H1 (cell line): ENCODE measurements around the gene MLPH. TPM values are rescaled to one million over a fixed set of nuclear protein-coding genes. Genes with fewer than 3 reads are reported as not detected.

Experiments
- CTCF ChIA-PET: fragments of 300-600 bp; sonication (Branson Sonifier 250); formaldehyde crosslinking; loops from one replicate; lab custom pipeline; 2021; ENCODE audit not compliant: partially characterized antibody; lab: Charles Lee
- POLR2A ChIA-PET: fragments of 300-600 bp; sonication (Branson Sonifier 250); formaldehyde crosslinking; loops from one replicate; lab custom pipeline; 2021; ENCODE audit warnings: inconsistent platforms; ENCODE audit not compliant: partially characterized antibody; lab: Charles Lee
- DNase-seq, 2 experiments: peaks; one replicate each; pipeline versions ENCODE4 v3.0.0 to v3.0.0-alpha.2; 2010 to 2022; ENCODE audit warnings: low spot score in 2 of 2, low read depth in 1 of 2, mixed read lengths in 1 of 2
- FAIRE-seq: peaks from 2 replicates; lab custom pipeline; 2011; peaks lifted over from hg19 to GRCh38; lab: Jason Lieb, UNC
- H2AFZ ChIP-seq: 2 replicates; pipeline ENCODE4 v1.8.1; 2012; ENCODE audit warnings: low read length, inconsistent platforms
- H2AK5ac ChIP-seq: 2 replicates; pipeline ENCODE4 v1.6.1; 2013; ENCODE audit warnings: low read depth, low read length
- H2BK120ac ChIP-seq: replicated peaks from 2 replicates; pipeline ENCODE3; 2013; ENCODE audit warnings: low read depth, low read length, inconsistent platforms
- H2BK12ac ChIP-seq: 2 replicates; pipeline ENCODE4 v1.6.1; 2013; ENCODE audit warnings: low read depth, low read length
- H2BK15ac ChIP-seq: 2 replicates; pipeline ENCODE4 v1.6.1; 2013; ENCODE audit warnings: low read length
- H2BK20ac ChIP-seq: 2 replicates; pipeline ENCODE4 v1.6.1; 2013; ENCODE audit warnings: low read length
- H2BK5ac ChIP-seq: 2 replicates; pipeline ENCODE4 v1.6.1; 2013; ENCODE audit warnings: low read depth, low read length
- H3K14ac ChIP-seq: 2 replicates; pipeline ENCODE4 v1.6.1; 2013; ENCODE audit warnings: inconsistent platforms; ENCODE audit not compliant: insufficient read length
- H3K18ac ChIP-seq: 2 replicates; pipeline ENCODE4 v1.6.1; 2013; ENCODE audit warnings: low read length; ENCODE audit errors: extremely low read depth
- H3K23ac ChIP-seq: 2 replicates; pipeline ENCODE4 v1.6.1; 2013; ENCODE audit warnings: inconsistent platforms; ENCODE audit not compliant: insufficient read length
- H3K23me2 ChIP-seq: 2 replicates; pipeline ENCODE4 v1.6.1; 2013; ENCODE audit warnings: low read depth, low read length
- H3K27ac ChIP-seq: 2 replicates; pipeline ENCODE4 v1.6.1; 2011; ENCODE audit warnings: low read depth, low read length, inconsistent platforms
- H3K27me3 ChIP-seq, 4 experiments: replicated peaks in 1 of 4; 1 replicate in 1 of 4; 2 replicates in 3 of 4; pipeline versions ENCODE4 v1.6.1 to v1.8.1; 2011 to 2013; ENCODE audit warnings: low read length in 3 of 4, mild to moderate bottlenecking in 3 of 4, inconsistent platforms in 2 of 4, mixed read lengths in 2 of 4, moderate library complexity in 1 of 4; ENCODE audit not compliant: control insufficient read depth in 3 of 4, insufficient read depth in 3 of 4; ENCODE audit errors: extremely low read depth in 1 of 4
- H3K36me3 ChIP-seq, 4 experiments: 2 replicates each; pipeline versions ENCODE4 v1.6.1 to v1.8.1; 2011 to 2013; ENCODE audit warnings: mild to moderate bottlenecking in 4 of 4, low read length in 3 of 4, moderate library complexity in 2 of 4, control low read depth in 1 of 4, inconsistent platforms in 1 of 4; ENCODE audit not compliant: insufficient read depth in 4 of 4, control insufficient read depth in 2 of 4
- H3K4ac ChIP-seq: replicated peaks from 2 replicates; pipeline ENCODE3; 2013; ENCODE audit warnings: low read length, low read depth, mixed read lengths, inconsistent platforms; ENCODE audit not compliant: insufficient read length
- H3K4me1 ChIP-seq, 4 experiments: replicated peaks in 1 of 4; 1 replicate in 1 of 4; 2 replicates in 3 of 4; pipeline versions ENCODE4 v1.6.1 to v1.8.1; 2011 to 2013; ENCODE audit warnings: low read length in 3 of 4, inconsistent platforms in 2 of 4, mixed read lengths in 1 of 4; ENCODE audit not compliant: insufficient read depth in 4 of 4, control insufficient read depth in 3 of 4
- H3K4me2 ChIP-seq, 2 experiments: 2 replicates each; pipeline versions ENCODE4 v1.6.1 to v1.8.1; 2011 to 2013; ENCODE audit warnings: low read depth in 2 of 2, low read length in 2 of 2, control low read depth in 1 of 2, inconsistent platforms in 1 of 2, mild to moderate bottlenecking in 1 of 2; ENCODE audit not compliant: insufficient read depth in 1 of 2
- H3K4me3 ChIP-seq, 4 experiments: fragments of 200-600, 300-600 bp in 1 of 4; sonication (generic), shearing (Covaris generic), sonication (Bioruptor Twin) in 1 of 4; 2 replicates each; pipeline versions ENCODE4 v1.5.1 to v1.8.1; 2011 to 2016; ENCODE audit warnings: low read length in 4 of 4, low read depth in 3 of 4, control low read depth in 2 of 4, inconsistent platforms in 2 of 4, mild to moderate bottlenecking in 2 of 4, mixed read lengths in 1 of 4, moderate library complexity in 1 of 4; ENCODE audit not compliant: insufficient read depth in 2 of 4; ENCODE audit errors: extremely low read depth in 1 of 4
- H3K56ac ChIP-seq: replicated peaks from 2 replicates; pipeline ENCODE3; 2013; ENCODE audit warnings: low read depth, mild to moderate bottlenecking, mixed read lengths, low read length, inconsistent platforms; ENCODE audit not compliant: insufficient read length
- H3K79me1 ChIP-seq: 2 replicates; pipeline ENCODE4 v1.6.1; 2013; ENCODE audit warnings: low read depth, low read length, control low read depth
- H3K79me2 ChIP-seq, 2 experiments: 2 replicates each; pipeline versions ENCODE4 v1.6.1 to v1.8.1; 2012 to 2013; ENCODE audit warnings: low read length in 2 of 2, mild to moderate bottlenecking in 2 of 2, inconsistent platforms in 1 of 2; ENCODE audit not compliant: insufficient read depth in 2 of 2, control insufficient read depth in 1 of 2
- H3K9ac ChIP-seq, 4 experiments: replicated peaks in 1 of 4; 1 replicate in 1 of 4; 2 replicates in 3 of 4; pipeline versions ENCODE4 v1.6.1 to v1.8.1; 2011 to 2013; ENCODE audit warnings: low read depth in 3 of 4, low read length in 3 of 4, control low read depth in 2 of 4, mild to moderate bottlenecking in 2 of 4, moderate library complexity in 2 of 4, inconsistent platforms in 1 of 4; ENCODE audit errors: extremely low read depth in 1 of 4
- H3K9me3 ChIP-seq, 2 experiments: 2 replicates each; pipeline versions ENCODE4 v1.6.1 to v1.8.1; 2012 to 2013; ENCODE audit warnings: mild to moderate bottlenecking in 2 of 2, moderate library complexity in 2 of 2, control low read depth in 1 of 2, inconsistent platforms in 1 of 2, low read depth in 1 of 2, low read length in 1 of 2, mixed read lengths in 1 of 2; ENCODE audit not compliant: insufficient read depth in 2 of 2
- H4K20me1 ChIP-seq, 2 experiments: replicated peaks in 1 of 2; 2 replicates each; pipeline versions ENCODE3 to v1.8.1; 2011 to 2013; ENCODE audit warnings: inconsistent platforms in 2 of 2, low read length in 2 of 2, mild to moderate bottlenecking in 1 of 2; ENCODE audit not compliant: insufficient read depth in 2 of 2, control insufficient read depth in 1 of 2
- H4K5ac ChIP-seq: 2 replicates; pipeline ENCODE4 v1.6.1; 2013; ENCODE audit warnings: low read length, low read depth, mixed read lengths, inconsistent platforms; ENCODE audit not compliant: insufficient read length
- H4K8ac ChIP-seq: 2 replicates; pipeline ENCODE4 v1.8.0; 2013; ENCODE audit warnings: mild to moderate bottlenecking, moderate library complexity, low read length, inconsistent platforms; ENCODE audit not compliant: insufficient read depth; ENCODE audit errors: extremely low read depth
- H4K91ac ChIP-seq: replicated peaks from 2 replicates; pipeline ENCODE3; 2013; ENCODE audit warnings: low read length, mixed read lengths, inconsistent platforms; ENCODE audit not compliant: insufficient read length
- BCL11A ChIP-seq, 2 experiments: IDR thresholded peaks; one replicate each; pipeline ENCODE4 v1.6.1; 2011; ENCODE audit warnings: low read depth in 2 of 2, low read length in 2 of 2, mild to moderate bottlenecking in 2 of 2
- HDAC6 ChIP-seq: IDR thresholded peaks from one replicate; pipeline ENCODE4 v1.7.1; 2012; ENCODE audit warnings: low read depth, mild to moderate bottlenecking, inconsistent platforms, low read length, moderate library complexity
- JUND ChIP-seq: IDR thresholded peaks from 2 replicates; pipeline ENCODE4 v1.6.1; 2011; ENCODE audit warnings: mild to moderate bottlenecking, improper control_type of control experiment, low read length
- PHF8 ChIP-seq: fragments of 200-600 bp; sonication (generic); conservative IDR thresholded peaks from 2 replicates; pipeline ENCODE4 v1.7.1; 2012; ENCODE audit warnings: low read depth, mild to moderate bottlenecking, inconsistent platforms, low read length, moderate library complexity
- RAD21 ChIP-seq, 2 experiments: IDR thresholded peaks in 1 of 2; conservative IDR thresholded peaks in 1 of 2; 2 replicates each; pipeline ENCODE4 v1.6.1; 2011; ENCODE audit warnings: low read depth in 2 of 2, low read length in 2 of 2, improper control_type of control experiment in 1 of 2, inconsistent platforms in 1 of 2, mild to moderate bottlenecking in 1 of 2, moderate library complexity in 1 of 2
- RBBP5 ChIP-seq: IDR thresholded peaks from 2 replicates; pipeline ENCODE4 v1.7.1; 2012; ENCODE audit warnings: low read depth, mild to moderate bottlenecking, inconsistent platforms, low read length, moderate library complexity, borderline replicate concordance
- RFX5 ChIP-seq: IDR thresholded peaks from 2 replicates; pipeline ENCODE4 v1.6.1; 2011; ENCODE audit warnings: low read depth, low read length, improper control_type of control experiment, borderline replicate concordance
- SIRT6 ChIP-seq: IDR thresholded peaks from one replicate; pipeline ENCODE4 v1.7.1; 2012; ENCODE audit warnings: low read length, inconsistent platforms
- SP4 ChIP-seq: IDR thresholded peaks from 2 replicates; pipeline ENCODE4 v1.6.1; 2012; ENCODE audit warnings: low read length, inconsistent platforms
- SRF ChIP-seq: IDR thresholded peaks from 2 replicates; pipeline ENCODE4 v1.6.1; 2011; ENCODE audit warnings: mild to moderate bottlenecking, low read depth, low read length, moderate library complexity
- TCF12 ChIP-seq: IDR thresholded peaks from 2 replicates; pipeline ENCODE4 v1.6.1; 2011; ENCODE audit warnings: low read depth, mild to moderate bottlenecking, low read length
- WGBS, 2 experiments: shearing (Covaris generic) in 1 of 2; methylation state at CpG; one replicate each; pipeline versions ENCODE4 v1.1.6 to v1.1.7; 2013 to 2015; ENCODE audit warnings: low lambda C conversion rate in 2 of 2, mixed read lengths in 2 of 2, inconsistent platforms in 1 of 2, low coverage in 1 of 2, missing lambda C conversion rate in 1 of 2; ENCODE audit not compliant: insufficient replicate concordance in 2 of 2, insufficient coverage in 1 of 2, insufficient read length in 1 of 2; ENCODE audit errors: extremely low coverage in 1 of 2, missing lambda C conversion rate in 1 of 2; 5-methylcytosine and 5-hydroxymethylcytosine counted together
- polyA plus RNA-seq, 7 experiments: library from polyadenylated mRNA; depleted of rRNA in 3 of 7; stranded (reverse) in 5 of 7; unstranded in 2 of 7; fragments of >200 nt in 5 of 7; fragments of 200-250 nt in 2 of 7; gene quantifications; 1 replicate in 5 of 7; 2 replicates in 1 of 7; 4 replicates in 1 of 7; pipeline versions ENCODE4 v1.2.1 to v1.2.3, GENCODE V29; 2011 to 2013; ENCODE audit warnings: missing spikeins in 2 of 7, mixed read lengths in 2 of 7
- total RNA-seq: library from RNA; stranded (reverse); fragmentation: NEBNext Ultra II Directional; extraction: Animal tissue kit (Norgen Biotek cat#: 25700); gene quantifications from 2 replicates; pipeline ENCODE4 v1.2.1, GENCODE V29; 2021

The MLPH gene
- total and polyA plus RNA-seq, 2 of the 8 experiments (the other 6 are each of a cell fraction or from before 2014, with no cell fraction given) = 12.7 to 17.0 TPM

DNA sequence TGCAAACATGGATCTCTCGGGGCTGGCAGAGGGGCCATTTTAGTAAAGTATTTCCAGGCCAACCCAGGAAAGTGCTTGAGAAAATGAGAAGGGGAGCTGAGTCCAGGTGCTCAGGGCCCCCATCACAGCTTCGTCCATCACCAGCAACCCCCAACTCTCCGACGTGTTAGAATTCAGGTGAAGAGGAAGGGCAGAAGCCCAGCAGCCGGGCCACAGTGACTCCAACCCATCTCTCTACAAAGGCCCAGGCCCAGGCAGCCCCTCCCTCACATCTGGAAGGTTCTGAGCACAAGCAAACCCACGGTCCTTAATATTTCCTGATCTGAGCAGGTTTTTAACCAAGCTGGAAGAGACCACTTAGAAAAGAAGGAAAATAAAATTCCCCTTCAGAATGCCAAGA is 38.4 kb upstream of the MLPH start:
- 96% methylated on average over 6 of the region's 6 CpGs; no CpG with 5 or more reads in 1 of the 2 experiments for WGBS, 2 experiments
- POLR2A ChIA-PET = no interaction called here

More for the DNA sequence above, 38.4 kb upstream of the MLPH start:
- no peak for FAIRE-seq
- Histone ChIP-seq H2BK12ac (no peak overlapping the region), H3K23me2 (no peaks in the 10 kb centered on the region), H3K4ac (no peak overlapping the region), H2BK120ac (no peak overlapping the region), H3K9ac (no peak overlapping the region), H4K20me1 (no peaks in the 10 kb centered on the region), H3K14ac (no peak overlapping the region), H3K23ac (no peak overlapping the region), H2AFZ (no peak overlapping the region), H3K79me1 (no peaks in the 10 kb centered on the region), H3K27ac (no peak overlapping the region), H4K91ac (no peak overlapping the region), H2BK20ac (no peak overlapping the region), H2AK5ac (no peak overlapping the region), H3K79me2 (no peaks in the 10 kb centered on the region), H2BK5ac (no peak overlapping the region), H3K18ac (no peak overlapping the region), H3K4me3 (no peak overlapping the region), H2BK15ac (no peak overlapping the region), H3K27me3 (0 out of 7 replicates have a peak, but pooled peaks cover 0 to 2% (median 0%) of the 10 kb centered on the region in 4 experiments)
- CTCF ChIA-PET = interaction anchor here (1.1 to 6.3 kb wide), 3 partner anchors 23 to 84 kb away, joined by 3 to 36 read pairs (median 6); no protein-coding TSS in a partner anchor
- TF ChIP-seq SIRT6 = no peak
- no peak for TF ChIP-seq PHF8
- TF ChIP-seq RAD21 (IDR thresholded peaks at IDR 0.05 in 1 of 2, conservative IDR thresholded peaks at IDR 0.05 in 1 of 2; ENCODE audit: low read depth in 2 of 2, low read length in 2 of 2) = no peak
- no peak for TF ChIP-seq JUND
- no peak for TF ChIP-seq SP4
- TF ChIP-seq BCL11A (IDR thresholded peaks at IDR 0.05; ENCODE audit: low read depth in 2 of 2, low read length in 2 of 2) = no peak
- TF ChIP-seq RBBP5 = no peak
- no peak for TF ChIP-seq HDAC6
- TF ChIP-seq SRF = no peak
- TF ChIP-seq TCF12 = no peak
- TF ChIP-seq RFX5 = no peak
- TF ChIP-seq, all 59 proteins: peak for 0
- Histone ChIP-seq H3K56ac (no peak overlapping the region), H3K36me3 (no peaks in the 10 kb centered on the region), H3K4me1 (peaks cover 0 to 6% (median 4%) of the 10 kb centered on the region in 4 experiments; a peak in 4 of 7 replicates), H4K8ac (no peak overlapping the region; the same call in 1 of the 2 replicates), H3K9me3 (no peaks in the 10 kb centered on the region), H3K4me2 (no peak overlapping the region), H4K5ac (no peak overlapping the region)
- DNase-seq = no peak
